NCI-H1105 treated with DMSO at 0.1 percent for 48 hours (cell line): ENCODE results near the gene UTP11.
A peak's percentile ranks its signal among the peaks of the same experiment; 100 is the strongest.

Source experiments
- DNase-seq: peaks from one replicate; lab custom pipeline; 2025; lab: John Stamatoyannopoulos, UW

The UTP11 gene

GRCh38 chr1:38046333-38046883, 33.9 kb downstream of the UTP11 start, which contains the start of gene POU3F1:
Gene POU3F1 (minus strand): TSS chr1:38046793. CDS start chr1:38046743, 50 bp downstream.
- DNase-seq = no peak

DNA sequence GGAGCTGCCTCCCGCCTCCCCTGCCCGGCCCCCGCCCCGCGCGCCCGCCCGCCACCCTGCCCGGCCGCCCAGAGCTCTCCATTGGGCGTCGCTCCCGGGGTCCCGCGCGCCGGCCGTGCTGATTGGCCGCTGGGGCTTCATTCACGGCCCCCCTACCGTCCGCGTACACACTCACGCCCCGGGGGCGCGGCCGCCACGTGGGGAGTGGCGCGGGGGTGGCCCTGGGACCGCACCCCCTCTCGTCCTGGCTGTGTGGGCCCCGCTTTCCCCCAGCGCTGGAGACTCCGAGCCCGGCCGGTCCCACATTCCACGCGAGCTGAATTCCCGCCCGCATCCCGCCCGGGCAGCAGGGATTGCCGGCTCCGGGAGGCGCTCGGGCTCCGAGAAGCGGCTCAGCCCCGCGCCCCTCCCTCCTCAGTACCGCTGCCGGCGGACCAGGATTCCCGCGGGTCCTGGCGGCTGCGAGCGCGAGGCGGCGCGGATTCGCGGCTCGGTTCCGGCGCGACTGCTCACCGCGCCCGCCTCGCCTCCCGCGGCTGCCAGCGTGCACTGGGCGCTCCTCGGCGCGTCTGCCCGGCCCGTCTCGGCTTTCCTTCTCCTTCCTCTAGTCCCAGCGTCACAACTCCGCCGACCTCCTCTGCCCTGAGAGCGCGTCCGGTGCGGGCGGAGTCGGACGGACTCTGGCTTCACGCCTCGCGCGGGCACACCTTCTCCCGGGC, 34.5 kb downstream of the UTP11 start:
- peak; percentile 65 for DNase-seq

DNA sequence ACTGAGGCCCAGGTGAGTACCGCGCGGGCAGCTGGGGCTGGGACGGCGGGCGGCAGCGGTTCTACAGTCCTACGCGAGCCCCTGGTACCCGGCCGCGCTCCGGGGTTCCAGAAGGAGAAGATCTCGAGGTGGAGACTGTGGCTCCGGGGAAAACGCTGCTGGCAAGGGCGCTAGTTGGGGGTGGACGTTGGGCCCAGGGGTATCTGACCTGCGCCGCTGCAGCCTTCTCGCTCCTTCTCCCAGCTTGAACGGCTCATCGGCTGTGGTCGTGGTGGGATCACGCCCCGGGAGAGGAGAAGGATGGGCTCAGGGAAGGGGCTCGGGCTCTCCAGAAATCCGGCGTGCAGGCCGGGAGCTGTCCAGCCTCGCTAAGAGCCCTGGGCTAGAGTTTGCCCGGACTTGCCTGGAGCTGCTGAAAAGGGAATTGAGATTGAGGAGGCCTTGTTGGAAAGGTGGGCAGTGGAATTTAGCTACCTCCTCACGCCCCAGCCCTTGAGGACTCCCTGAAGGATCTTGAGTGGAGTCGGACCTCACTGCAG, 35.1 kb downstream of the UTP11 start:
- DNase-seq = no peak

- no peak for DNase-seq
Measured at GRCh38 chr1:38050397-38051078, 38.0 kb downstream of the UTP11 start.

- no peak for DNase-seq
Measured at GRCh38 chr1:38051079-38051543, 38.6 kb downstream of the UTP11 start.

GRCh38 chr1:38052750-38053415, 40.3 kb downstream of the UTP11 start:
- DNase-seq = no peak

DNA sequence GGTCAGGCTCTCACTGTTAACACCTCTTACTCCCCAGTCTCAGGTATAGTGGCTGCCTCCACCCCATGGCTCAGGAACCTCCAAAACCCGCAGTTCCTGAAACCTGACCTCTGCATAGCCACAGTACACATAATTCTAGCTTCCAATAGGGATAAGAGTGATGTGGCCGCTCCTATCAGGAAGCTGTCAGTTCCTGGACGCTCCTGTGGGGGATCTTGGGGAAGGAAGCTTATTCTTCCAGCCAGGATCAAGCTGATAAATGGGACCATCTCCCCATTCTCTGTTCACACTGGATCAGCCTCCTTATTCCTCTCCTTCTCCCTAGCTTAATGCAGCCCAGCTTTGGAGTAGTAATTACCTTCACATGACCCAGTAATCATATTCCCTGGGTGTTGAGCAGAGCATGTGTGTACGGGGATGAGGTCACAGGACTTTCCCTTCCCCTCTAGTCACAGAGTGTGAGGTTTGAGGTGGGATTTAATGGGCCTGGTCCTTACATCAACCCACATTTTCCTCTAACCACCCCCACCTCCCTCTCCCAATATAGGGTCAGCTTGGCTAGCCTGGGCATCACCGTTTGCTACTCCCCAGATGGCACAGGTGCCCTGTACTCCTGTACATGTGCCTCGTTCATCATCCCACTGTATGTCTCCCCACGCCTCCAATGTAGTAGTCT, 41.0 kb downstream of the UTP11 start:
- DNase-seq = no peak

DNA sequence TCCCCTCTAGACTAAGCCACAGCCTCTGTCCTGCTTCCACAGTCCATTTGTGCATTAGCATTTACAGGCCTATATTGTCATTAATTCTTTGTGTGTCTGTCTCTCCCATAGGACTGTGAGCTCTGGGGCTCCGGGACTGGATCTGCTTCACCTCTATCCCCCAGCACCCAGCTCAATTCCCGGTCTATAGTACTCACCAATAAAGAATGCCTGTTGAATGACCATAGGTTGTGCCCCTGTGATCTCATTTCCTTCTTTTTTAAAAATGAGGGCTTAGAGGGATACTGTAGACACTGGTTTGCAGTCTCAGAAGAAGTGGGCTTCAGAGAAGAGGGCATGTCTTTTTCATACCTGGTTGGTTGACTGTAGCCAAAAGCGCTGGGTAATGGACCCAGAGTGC, 42.9 kb downstream of the UTP11 start:
- no peak for DNase-seq

DNA sequence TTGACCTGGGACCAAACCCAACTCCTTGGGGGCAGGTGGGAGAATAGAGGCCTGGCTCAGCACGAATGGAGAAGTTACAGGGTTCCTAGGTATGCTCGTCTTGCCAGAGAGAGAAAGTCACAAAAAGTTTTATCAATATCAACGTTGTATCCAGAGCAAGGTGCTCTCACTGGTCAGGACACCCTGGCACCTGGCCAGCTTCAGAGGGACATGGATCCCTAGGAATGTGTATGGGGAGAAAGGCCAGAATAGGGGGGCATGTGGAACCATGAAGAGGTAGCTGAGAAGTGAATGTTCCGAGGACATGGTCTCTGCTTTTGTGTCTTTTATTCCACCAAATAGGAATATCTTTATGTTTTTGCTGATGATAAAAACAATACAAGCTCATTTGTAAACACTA, 43.4 kb downstream of the UTP11 start:
- no peak for DNase-seq

- DNase-seq = no peak
Measured at GRCh38 chr1:38059635-38060250, 47.2 kb downstream of the UTP11 start.

DNA sequence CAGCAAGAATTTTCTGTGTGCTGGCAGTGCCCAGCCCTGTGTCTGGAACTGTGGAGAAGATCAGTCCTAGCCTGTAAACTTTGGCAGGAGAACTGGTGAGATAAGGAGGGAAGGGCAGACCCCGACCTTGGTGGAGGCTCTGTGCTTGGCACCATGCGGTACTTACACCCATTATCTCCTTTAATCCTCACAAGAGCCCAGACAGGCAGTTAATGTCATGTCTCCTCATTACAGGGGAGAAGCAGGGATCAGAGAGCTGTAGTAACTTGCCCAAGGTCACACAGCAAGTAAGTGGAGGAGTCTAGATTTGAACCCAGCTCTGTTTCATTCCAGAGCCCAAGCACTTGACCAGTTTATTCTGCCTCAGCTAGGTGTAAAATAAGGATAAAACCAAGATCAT, 48.0 kb downstream of the UTP11 start:
- no peak for DNase-seq

GRCh38 chr1:38061290-38061689, 48.8 kb downstream of the UTP11 start:
- no peak for DNase-seq

GRCh38 chr1:38061883-38062328, 49.4 kb downstream of the UTP11 start:
- DNase-seq = no peak

DNA sequence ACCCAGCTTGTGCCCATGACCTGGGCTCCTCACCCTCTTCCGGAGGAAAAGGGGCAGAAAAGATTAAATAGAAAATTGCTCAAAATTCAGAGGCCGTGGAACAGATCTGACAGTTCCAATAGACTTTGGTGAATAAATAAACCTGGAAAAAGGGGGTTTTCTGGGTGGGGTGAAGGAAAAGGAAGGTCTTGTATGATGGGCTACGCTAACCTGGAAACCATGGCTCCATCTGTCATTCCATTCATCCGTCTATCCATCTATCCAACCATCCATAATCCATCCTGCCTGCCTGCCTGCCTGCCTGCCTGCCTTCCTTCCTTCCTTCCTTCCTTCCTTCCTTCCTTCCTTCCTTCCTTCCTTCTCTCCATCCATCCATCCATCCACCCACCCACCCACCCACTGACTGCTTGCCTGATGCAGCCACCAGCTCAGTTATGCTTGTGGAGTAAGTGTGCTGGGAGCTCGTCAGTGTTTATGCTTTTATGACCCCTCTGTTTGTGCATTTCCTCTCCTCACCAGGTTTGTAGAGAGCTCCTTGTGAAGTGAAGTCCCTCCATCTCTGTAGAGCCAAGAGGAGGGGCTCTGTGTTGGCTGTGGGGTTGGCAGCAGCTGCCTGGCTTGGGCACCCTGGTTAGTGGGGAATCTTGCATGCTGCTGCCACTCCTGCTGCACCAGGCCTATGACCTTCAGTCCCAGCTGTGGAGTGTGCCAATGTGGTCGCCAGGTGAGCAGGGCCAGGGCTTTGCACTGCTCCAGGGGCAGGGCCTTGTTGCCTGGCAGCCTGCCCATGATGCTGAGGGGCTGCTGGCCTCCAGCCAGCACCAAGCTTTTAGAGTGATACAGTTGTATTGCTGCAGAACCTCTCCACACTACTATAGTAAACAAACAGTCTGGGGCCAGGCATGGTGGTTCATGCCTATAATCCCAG, 50.1 kb downstream of the UTP11 start:
- DNase-seq = peak; percentile 99

- DNase-seq = no peak
Measured at GRCh38 chr1:38063616-38064015, 51.1 kb downstream of the UTP11 start.

DNA sequence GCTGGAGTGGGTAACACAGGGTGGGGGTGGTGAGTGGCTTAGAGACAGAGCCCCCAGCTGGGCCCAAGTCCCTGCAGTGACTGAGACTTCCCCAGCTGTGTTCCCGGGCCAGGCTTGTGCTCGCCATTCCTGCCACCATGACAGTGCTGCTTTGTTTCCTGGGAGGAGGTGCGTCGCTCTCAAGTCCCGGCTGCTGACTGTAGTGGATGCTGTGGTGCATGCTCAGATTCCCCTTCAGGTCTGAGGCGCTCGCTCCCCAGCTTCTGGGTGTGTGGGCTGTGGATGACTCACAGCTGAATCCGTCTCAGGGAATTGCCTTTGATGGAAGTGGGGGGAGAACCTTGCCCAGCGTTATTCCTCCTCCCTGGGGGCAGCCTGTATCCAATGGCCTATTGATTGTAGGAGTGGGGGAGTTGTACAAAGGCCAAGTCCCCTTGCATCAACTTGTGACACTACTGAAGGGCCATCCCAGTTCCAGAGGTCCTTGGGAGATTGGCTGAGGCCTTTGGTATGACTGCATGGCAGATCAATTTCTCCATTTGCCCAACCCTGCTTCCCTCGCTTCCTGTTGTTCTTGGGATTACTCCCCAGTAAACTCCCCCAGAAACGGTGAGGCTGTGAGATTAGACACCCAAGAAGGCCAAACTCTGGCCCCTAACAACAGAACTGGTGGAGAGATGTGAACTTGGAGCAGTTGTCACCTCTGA, 51.8 kb downstream of the UTP11 start:
- no peak for DNase-seq

DNA sequence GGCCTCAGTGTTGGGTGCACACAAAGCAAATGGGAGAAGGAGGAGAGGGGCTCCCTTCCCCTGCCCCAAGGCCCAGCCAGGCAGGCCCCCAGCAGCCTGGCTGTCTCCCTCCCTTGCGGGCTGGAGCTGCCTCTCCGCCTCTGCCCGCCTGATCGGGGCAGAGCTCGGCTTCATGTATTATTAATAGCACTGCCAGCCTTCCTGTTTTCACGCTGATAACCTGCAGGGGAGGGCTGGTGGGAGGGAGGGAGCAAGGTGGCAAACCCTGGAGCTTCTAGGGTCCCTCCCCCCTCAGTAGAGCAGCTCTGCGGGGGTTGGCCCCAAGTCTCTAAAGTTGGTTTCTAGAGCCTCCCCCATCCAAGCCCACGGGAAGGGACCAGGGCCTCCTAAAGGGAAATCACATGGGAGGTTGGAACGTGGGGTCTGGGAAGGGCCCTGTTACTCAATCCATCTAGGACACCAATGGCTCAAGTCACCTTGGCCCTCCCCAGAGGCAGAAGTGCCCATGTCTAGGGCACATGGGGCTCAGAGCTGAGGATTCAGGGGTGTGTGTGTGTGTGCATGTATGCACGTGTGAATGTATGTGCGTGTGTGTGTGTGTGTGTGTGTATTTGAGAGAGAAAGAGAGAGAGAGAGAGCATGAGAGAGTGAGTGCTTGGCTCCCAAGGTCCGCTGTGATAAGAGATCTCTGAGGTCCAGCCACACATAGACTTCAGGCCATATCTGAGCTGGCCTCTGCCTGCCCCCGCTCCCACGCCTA, 55.9 kb downstream of the UTP11 start:
- DNase-seq = no peak

DNA sequence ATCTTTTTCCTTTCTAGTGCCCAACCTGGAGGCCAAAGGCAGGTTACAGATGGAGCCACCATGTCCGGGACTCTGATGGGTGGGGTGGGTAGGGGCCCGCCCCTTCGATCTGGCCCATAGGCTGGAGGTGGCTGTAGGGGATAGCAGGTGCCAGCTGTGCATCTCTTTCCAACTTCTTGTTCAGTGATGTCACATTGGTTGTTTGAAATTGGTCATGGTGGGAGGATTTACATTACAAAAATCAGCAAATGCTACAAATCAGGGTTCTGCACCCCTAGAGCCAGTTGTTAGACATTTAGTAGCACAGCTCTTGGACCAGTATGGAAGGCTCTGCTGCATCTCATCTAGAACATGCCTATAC, 56.4 kb downstream of the UTP11 start:
- no peak for DNase-seq
